AG09309 (cell line): ENCODE results near the gene RPL27.

Experiments
- DNase-seq: peaks from one replicate; pipeline ENCODE4 v3.0.0-alpha.2; 2010; ENCODE audit warnings: low read depth
- H3K4me3 ChIP-seq: 2 replicates; pipeline ENCODE4 v1.5.1; 2011; ENCODE audit warnings: mild to moderate bottlenecking, low read depth, low read length, moderate library complexity; ENCODE audit not compliant: control insufficient read depth
- TF ChIP-seq, protein P1 (sequence below): IDR thresholded peaks from 2 replicates; pipeline ENCODE4 v1.5.1; 2011; ENCODE audit warnings: mild to moderate bottlenecking, low read depth, low read length, inconsistent platforms; ENCODE audit not compliant: insufficient read depth, control insufficient read depth; ENCODE audit errors: missing control alignments

The RPL27 gene

DNA sequence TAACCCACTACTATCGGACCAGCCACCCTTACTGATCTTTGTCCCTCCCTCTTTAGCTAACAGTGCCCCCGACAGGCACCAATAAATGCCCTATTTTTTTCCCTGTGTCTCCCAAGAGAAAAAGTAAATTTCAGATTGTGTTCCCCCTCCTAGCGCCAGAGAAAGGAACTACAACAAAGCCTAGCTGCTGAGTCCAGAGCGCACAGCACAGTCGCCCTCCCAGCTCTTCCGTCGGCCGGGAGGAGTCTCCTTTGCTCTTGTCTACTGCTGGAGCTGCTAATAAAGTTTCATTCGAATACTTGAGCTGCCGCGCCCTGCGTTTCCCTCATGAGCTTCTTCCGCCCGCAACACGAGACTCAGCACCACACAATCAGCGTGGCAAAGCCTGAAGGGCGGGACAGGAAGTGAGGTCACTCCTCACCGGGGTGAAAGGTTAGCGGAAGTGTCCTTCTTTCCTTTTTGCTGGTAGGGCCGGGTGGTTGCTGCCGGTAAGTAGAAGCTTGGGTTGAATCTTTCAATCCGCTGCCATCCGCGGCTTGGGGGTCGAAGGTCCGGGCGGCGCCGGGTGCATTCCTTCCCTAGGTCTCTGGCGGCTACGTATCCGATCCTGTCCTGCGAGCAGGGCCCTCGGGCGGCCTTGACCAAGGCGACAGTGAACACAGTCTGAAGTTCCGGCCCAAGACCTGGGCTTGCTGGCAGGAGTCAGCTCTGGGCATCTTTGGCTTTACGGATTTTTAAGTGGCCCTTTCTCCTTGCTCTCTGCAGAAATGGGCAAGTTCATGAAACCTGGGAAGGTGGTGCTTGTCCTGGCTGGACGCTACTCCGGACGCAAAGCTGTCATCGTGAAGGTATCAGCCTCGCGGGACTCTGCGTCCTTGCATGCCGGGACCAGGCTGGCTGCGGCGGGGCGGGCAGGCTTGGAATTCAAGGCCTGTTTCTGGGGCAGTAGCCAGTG is at the start of gene RPL27:
TSS of gene RPL27 (plus strand) at position 436 of the 955 bp plus-strand sequence. CDS start at position 768, 332 bp downstream.
- TF ChIP-seq, protein P1, sequence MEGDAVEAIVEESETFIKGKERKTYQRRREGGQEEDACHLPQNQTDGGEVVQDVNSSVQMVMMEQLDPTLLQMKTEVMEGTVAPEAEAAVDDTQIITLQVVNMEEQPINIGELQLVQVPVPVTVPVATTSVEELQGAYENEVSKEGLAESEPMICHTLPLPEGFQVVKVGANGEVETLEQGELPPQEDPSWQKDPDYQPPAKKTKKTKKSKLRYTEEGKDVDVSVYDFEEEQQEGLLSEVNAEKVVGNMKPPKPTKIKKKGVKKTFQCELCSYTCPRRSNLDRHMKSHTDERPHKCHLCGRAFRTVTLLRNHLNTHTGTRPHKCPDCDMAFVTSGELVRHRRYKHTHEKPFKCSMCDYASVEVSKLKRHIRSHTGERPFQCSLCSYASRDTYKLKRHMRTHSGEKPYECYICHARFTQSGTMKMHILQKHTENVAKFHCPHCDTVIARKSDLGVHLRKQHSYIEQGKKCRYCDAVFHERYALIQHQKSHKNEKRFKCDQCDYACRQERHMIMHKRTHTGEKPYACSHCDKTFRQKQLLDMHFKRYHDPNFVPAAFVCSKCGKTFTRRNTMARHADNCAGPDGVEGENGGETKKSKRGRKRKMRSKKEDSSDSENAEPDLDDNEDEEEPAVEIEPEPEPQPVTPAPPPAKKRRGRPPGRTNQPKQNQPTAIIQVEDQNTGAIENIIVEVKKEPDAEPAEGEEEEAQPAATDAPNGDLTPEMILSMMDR = peak; percentile 79
- peak within 1 kb of the TSS; percentile 76 for H3K4me3 ChIP-seq
- DNase-seq = peak; percentile 100

DNA sequence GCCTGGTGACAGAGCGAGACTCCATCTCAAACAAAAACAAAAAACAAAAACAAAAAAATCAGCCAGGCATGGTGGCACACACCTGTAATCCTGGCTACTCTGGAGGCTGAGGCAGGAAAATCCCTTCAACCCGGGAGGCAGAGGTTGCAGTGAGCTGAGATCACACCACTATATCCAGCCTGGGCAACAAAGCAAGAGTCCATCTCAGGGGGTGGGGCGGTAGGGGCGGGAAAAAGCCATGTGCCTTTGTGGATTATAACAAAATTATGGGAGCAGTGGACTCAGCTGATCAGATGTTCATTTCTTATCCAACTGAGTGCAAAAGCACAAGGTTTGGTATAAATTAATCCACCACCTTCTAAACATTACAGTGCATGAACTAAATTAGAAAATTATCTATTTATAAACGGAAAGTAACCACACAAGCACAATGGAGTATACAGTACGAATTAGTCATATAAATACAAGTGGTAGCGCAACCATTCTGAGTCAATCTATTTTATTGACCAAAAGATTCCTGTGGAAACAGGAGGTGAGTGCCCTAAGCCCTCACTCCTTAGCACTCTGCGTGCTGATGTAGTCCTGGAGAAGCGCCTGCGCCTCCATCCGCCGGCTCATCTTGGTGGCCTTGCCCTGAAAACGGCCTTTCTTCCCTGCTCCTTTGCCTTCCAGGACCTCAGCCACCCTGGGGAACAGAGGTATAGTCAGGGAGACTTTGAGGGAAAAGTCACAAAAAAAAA is 48.0 kb upstream of the RPL27 start:
- DNase-seq = no peak
- no peak overlapping the region for H3K4me3 ChIP-seq
- TF ChIP-seq, protein P1 = no peak

DNA sequence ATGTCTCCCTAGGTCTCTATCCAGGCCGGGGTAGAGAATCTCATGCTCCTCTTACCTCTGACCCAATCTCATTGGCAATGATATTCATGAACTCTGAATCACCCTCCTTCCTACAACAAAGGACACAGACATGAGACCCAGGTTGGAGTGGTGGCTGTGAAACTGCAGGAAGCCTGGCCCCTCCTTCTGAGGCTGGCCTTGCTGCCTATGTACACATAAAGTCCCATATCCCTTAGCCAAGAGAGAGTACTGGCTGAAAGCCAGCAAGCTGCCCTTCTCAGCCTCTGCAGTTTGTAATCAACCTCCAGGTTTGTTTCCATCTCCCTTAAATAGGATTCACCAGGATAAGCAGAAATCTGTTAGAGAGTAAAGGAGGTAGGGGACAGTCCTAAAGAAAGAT is 44.5 kb upstream of the RPL27 start:
- no peak for DNase-seq
- H3K4me3 ChIP-seq = no peak overlapping the region
- TF ChIP-seq, protein P1 = no peak

DNA sequence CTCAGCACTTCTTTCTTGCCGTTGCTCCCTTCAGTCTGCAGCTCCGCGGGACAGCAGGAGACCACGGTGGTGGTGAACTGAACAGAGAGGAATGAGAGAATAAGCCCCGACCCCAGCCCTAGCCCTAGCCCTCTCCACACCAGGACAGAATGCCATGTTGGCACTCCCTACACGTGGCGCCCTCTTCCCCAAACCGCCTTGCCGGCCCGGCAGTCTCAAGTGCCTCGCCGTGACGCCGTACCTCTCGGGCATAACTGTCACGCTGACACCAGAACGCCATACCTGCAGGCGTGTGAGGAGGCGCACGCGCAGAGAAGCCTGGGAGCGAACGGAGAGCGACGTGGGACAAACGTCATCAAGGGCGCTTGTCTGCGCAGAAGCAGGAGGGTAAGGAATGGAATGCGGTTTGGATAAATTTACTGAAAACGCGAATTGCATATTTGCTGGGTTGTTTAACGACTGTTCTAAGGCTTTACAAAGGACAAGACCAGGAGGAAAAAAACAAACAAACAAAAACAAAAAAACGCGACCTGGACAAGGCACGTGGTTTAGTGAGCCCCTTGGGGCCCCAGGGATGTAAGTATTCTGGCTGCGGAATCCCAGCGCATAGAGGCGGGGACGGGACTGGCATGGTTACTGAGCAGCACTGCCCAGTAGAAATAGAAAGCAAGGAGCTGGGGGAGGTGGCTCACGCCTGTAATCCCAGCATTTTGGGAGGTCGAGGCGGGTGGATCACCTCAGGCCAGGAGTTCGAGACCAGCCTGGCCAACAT is 33.9 kb upstream of the RPL27 start, which contains the start of gene AARSD1:
TSS of gene AARSD1 (minus strand) at position 294 of the 772 bp plus-strand sequence. CDS start at position 280, 14 bp downstream.
- DNase-seq = peak; percentile 80
- TF ChIP-seq, protein P1 = no peak
- peak within 1 kb of the TSS; percentile 86 for H3K4me3 ChIP-seq

DNA sequence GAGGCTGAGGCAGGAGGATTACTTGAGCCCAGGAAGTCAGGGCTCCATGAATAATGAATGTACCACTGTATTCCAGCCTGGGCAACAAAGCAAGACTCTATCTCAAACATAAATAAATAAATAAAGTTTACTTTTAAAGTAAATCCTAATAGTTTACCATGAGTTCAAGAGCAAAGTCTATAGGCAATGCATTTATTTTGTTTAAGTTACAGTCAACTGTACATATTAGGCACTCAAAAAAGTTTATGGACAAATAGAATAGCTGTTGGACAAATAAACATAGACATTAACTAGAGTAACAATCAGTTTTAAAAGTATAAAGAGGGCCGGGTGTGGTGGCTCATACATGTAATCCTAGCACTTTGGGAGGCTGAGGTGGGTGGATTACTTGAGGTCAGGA is 30.3 kb upstream of the RPL27 start:
- TF ChIP-seq, protein P1 = no peak
- no peak overlapping the region for H3K4me3 ChIP-seq

More for the DNA sequence above, 30.3 kb upstream of the RPL27 start:
- no peak for DNase-seq
